Cerebellar nuclear complex (tissue), 1 donor: ENCODE measurements around the gene DNAJC27.

Source experiments
- DNase-seq, 2 experiments: peaks; one replicate each; lab custom pipeline; 2025; lab: John Stamatoyannopoulos, UW

Gene DNAJC27

DNA sequence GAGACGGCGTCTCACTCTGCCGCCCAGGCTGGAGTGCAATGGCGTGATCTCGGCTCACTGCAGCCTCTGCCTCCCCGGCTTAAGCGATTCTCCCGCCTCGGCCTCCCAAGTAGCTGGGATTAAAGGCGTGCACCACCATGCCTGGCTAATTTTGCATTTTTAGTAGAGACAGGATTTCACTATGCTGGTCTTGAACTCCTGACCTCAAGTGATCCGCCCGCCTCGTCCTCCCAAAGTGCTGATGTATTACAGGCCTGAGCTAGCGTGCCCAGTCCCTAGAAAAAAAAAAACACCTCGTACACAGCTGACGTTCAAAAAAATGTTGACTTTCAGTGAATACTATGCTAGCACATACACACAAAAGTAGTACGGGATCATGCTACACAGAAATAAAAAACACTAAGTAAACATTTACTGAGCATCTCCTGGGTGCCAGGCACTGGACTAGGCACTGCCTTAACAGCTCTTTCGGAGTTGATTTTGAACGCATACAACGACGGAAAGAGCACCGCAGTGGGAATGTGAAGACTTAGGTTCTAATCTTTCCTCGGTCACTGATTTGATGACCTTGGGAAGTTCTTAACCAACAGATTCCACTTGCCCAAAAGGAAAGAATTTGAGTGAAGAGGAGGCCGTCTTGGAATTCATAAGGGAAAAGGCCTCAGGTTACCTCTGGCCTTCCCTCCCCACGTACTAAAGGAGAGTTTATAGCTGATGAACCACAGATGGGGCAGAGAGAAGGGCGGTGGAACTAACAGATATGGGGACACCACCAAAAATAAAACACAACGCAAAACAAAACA lies 1.1 kb downstream of the DNAJC27 start:
- no peak for DNase-seq

DNA sequence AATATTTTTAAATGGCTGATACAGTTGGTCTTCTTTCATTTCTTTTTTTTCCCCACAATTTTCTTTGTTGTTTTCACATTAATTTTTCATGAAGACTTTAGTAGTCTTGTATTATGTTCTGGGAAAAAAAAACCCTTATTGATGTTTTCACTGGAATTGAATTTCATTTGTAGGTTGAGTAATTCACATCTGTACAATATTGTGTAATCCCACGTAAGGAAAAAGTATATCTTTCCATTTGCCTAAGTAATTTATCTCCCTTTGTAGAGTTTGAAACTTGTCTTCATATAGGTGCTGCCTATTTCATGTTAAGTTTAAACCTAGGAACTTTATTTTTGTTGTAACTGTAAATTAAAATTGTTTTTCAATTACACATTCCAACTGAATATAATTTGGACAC lies 2.0 kb downstream of the DNAJC27 start:
- DNase-seq: no peak

DNA sequence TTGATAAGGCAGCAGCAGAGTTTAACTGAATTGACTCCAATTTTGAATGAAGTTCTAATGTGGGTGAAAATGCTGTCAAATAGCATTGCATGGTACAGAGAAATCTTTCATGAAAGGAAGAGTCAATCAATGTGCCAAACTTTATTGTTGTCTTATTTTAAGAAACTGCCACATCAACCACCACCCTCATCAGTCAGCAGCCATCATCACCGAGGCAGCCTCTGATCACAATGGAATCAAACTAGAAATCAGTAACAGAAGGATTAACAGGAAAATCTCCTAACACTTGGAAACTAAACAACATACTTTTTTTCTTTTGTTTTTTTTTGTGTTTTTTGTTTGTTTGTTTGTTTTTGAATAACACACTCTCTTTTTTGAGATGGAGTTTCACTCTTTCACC lies 9.9 kb downstream of the DNAJC27 start:
- DNase-seq: no peak

DNA sequence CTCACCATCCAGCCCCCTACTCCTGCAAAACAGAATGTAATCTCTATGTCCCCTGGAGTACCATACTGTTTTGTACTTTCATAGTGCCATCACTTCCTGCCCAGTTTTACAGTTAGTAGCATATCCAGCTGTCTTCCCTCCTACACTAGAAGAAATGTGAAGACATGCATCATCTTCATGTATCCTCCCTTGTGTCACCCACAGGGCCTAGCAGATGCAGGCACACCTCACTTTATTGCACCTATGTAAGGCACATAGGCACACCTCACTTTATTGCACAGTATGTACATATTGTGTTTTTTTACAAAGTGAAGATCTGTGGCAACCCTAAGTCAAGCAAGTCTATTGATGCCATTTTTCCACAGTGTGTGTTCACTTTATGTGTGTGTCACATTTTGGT lies 12.0 kb downstream of the DNAJC27 start:
- no peak for DNase-seq

DNA sequence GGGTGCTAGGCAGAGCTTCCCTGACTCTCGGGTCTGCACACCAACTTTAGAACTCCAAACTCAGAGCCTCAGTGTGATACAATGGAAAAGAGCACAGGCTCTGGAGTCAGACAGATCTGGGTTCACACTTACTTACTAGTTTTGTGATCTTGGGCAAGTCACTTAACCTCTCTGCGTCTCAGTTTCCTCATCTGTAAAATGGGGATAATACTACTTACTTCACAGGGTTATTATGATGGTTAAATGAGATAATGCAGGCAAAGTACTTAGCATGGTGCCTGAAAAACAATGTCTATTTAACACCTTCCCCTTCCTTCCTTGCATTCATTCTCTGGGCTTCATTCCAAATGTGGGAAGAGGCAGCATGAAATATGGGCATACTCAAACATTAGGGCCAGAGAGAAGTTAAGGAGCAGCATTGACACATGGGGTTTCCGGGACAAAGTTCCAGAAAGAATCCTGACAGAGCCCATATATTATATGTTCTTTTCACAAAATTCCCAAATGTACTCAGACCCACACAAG lies 13.3 kb downstream of the DNAJC27 start:
- no peak for DNase-seq

DNA sequence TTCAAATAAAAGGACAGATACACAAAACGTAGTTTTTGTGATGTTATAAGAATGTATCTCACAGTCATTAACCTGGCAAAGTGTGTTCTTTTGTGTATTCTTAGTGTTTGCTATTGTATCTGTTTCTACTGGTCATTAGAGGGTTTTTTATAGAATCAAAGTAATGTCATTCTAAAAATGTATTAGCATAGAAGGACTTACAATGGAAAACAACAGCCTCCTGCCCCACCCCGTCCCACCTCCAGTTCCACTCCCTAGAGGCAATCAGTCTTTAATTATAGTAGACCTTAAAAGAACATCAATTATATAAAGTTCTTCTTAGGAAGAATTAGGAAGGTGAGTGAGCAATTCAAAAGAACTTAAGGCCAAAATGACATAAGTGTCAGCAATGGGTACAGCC lies 13.8 kb downstream of the DNAJC27 start:
- DNase-seq: no peak

DNA sequence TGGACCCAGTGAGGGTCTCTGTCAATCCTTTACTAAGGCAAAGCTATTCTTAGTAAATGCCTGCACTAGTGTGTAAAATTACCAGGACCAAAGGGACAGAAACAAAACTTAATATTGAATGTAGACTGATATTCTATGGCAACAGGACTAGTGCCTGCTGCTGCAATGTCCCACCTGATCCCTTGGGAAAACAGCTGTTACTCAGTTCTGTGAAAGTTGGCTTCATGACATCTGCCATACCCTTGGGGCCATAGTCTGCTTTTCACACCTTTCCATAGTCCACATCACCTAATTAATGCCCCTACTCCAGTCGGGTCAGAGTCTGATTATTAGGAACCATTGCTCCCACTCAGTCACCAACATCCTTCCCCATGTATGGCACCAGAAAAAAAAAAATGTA lies 14.5 kb downstream of the DNAJC27 start:
- DNase-seq: no peak

DNA sequence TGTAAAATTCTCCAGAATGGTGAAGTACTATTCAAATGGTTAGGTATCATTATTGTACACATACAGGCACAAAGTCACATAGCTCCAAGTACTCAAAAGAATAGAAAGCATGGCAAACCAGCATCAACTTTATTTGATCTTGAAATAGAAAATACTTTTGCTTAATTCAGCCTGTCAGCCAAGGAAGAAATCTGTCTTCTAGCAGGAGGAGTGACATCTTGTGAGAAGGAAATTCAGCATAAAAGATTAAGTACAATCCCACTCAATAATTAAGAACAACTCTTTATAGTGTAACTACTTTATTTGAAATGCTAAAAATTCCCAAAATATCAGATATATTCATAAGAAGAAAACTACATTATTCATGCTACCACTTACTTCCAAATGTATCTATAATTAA lies 15.8 kb downstream of the DNAJC27 start:
- DNase-seq: no peak

DNA sequence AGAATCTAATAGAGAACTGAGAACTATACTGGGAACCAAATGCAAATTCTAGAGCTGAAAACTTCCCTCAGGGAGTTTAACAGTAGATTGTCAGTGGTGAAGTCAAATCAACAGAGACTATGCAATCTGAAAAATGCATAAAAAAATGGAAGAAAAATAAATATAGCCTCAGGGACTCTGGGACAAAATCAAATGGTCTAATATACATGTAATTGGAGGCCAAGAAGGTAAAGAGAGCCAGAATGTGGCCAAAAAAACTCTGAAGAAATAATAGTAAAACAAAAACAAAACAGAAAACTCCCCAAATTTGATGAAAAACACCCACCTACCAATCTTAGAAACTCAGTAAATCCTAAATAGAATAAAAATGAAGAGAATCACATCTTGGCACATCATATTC lies 16.5 kb downstream of the DNAJC27 start:
- DNase-seq: no peak

DNA sequence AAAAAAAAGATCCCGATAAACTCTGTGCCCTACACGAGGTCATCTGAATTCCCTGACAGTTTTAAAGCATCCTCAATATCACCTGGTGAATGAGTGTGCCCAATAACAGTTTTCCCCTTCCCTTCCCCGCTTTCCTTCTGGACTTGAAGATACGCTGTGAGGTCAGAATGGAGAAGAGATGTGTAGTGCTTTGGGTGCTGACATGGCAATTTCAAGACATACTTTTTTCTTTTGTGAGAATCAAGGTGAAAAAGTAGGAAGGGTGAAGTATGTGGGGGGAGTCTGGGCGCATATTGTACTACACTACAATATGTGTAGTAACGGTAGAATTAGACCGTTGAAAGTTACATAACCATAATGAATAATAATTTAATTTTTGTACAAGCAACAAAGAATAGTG lies 21.7 kb downstream of the DNAJC27 start:
- no peak for DNase-seq

DNA sequence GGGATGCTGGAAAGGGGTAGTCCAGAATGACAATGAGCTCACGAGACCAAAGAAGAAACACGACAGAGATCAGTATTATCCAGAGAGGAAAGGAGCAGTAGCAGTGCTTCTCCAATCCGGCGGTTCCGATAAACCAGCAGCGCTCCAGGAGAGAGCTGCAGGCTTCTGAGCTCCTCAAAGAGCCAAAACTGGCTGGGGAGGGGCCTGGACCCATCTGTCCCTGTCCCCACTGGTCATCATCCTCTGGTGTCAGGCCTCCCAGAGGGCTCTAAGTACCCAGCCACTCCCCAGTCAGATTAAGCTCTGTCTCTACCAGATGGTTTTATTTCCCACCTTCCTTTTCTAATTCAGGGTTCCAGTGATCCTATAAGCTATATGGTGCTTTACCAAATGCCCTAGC lies 23.2 kb downstream of the DNAJC27 start:
- no peak for DNase-seq

DNA sequence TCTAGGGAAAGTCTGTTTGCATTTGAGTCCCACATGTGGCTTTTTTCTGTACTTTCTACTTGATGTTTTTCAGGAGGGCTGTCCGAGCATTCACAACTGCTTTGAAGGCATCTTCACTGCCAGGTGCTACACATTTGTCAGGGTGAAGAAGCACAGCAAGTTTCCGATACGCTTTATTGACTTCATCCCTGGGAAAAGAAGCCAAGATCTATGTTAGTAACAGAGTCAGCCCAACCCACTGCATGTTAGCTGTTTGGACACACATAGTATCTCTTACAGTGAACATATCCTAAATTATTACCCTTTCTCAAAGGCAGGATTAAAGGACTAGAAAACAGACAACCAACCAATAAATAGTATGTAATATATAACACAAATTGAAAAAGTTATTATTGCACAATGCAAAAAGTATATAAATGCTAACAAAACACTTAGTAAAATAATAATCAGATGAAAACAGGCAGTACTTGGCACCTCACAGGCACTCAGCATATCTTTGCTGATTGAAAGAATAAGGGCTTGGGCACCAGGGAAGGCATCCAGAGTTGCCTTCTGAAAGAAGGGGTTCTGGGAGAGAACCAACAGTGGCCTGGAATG lies 24.1 kb downstream of the DNAJC27 start:
- DNase-seq: no peak

DNA sequence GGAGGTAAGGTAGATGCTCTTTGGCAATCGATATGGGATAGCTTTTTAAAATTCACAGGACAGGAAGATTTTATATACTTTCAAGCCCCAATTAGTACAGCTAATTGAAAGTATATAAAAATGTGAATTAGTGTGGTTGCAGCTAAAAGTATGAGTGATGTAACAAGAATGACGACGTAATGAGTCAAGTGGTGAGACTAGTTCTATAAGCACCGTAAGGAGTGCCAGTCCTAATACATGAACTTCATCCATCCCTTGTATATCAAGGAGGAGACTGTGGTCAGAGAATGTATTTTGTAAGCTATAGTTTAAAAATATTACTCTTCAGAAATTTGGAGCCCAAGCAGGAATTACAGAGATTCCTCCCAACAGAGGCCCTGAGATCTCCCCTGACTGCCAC lies 25.8 kb downstream of the DNAJC27 start:
- no peak for DNase-seq

DNA sequence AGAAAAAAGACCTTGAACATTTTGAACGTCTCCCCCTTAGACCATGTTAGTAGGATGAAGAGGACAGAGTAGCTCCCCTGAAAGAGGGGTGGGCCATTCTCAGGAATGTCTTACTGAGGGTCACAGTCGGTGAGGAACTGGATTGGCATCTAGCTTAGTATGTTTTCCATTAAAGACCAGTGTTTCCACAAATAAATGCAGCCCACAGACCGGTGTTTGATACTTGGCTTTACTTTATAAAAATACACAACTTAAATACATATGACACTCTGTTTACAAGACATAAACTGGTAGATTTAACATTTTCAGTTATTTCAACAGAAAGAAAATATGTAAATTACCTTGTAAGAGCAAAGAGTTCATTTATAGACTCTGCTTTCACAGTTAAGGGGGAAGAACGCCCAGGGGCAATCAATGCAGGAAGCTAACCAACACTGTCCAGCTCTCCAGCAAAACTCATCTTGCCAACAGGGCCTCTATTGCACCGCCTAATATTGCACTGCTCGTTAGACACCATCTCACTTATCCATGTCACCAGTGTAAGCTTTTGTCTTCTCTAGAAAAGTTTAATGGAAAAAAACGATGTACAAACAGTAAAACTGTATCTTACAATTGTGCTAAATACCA lies 28.2 kb downstream of the DNAJC27 start:
- no peak for DNase-seq

DNA sequence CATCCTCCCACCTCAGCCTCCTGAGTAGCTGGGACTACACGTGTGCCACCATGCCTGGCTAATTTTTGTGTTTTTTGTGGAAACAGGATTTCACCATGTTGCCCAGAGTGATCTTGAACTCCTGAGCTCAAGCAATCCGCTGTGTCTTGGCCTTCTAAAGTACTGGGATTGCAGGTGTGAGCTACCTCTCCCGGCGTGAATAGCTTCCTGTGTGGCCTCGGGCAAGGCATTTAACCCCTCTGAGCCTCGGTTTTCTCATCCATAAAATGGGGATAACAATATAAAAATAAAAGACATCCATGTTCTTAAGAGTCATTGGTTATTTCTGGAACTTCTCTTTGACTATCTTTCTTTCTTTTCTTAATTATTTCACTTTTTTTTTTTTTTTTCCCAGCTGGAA lies 32.4 kb downstream of the DNAJC27 start:
- DNase-seq: no peak

DNA sequence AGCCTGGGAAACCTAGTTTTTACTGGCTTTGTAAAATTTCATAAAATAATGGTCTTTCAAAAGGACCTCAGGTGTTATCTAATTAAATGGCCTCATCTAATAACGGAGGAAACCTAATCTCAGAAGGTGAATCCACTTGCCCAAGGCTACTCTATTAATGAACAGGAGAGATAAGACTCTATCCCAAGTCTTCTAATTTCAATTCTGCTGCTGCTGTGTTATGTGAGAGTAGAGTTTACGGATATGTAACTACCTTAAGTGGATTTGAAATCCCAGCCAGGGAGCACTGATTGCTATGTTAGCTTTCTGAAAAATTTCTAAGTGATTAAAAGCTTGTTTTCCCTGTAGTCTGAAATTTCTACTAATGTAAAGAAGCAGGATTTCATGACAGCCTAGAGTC lies 34.5 kb downstream of the DNAJC27 start:
- DNase-seq: no peak

DNA sequence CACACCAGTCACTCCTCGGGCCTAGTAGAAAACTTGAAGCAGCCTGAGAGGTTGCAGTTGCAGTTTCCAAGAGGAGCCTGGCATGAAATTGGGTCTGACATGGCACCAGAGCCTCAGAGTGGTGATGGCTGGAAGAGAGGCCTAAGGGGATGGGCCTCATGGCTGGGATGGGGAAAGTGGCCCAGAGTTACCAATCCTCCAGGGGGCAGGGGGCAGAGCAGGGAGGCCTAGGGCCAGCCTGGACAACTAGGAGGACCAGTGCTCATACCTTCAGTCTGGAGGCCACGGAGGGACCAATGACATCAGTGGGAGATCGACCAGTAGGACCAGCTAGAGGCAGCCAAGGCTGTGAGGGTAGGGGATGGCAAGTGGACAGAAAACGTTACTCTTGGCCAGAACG lies 36.6 kb downstream of the DNAJC27 start:
- no peak for DNase-seq

DNA sequence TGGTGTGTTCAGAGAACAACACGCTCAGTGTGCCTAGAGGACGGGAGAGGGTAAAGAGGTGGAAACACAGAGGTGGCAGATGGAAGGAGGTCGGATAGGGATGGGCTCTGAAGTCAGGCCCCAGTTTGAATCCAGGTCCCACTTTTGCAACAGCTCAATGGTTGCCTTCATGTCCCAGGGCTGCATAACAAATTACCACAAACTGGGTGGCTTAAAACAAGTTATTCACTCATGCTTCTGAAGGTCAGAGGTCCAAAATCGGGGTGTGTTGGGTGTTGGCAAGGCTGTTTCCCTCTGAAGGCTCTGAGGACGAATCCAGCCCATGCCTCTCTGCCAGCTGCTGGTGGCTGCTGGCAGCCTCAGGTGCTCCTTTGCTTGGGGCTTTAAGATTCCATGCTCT lies 39.0 kb downstream of the DNAJC27 start:
- DNase-seq: no peak

DNA sequence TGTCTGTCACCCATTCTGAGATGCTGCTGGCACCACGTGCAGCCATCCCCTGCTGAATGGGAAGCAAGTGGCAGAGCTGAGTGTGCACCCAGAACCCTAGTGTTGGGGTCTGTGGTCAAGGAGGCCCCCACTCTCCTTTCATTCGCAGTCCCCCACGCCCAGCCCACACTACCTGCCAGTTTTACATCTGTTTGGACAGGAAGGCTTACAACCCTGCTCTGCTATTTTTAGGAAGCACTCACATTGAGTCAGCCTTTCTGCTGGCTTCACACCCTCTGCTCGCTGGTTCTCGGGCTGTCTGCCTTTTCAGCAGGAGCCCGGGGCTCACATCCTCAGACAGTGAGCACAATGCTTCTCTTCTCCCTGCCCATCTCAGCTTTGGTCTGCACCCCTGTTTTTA lies 41.0 kb downstream of the DNAJC27 start:
- DNase-seq: no peak

DNA sequence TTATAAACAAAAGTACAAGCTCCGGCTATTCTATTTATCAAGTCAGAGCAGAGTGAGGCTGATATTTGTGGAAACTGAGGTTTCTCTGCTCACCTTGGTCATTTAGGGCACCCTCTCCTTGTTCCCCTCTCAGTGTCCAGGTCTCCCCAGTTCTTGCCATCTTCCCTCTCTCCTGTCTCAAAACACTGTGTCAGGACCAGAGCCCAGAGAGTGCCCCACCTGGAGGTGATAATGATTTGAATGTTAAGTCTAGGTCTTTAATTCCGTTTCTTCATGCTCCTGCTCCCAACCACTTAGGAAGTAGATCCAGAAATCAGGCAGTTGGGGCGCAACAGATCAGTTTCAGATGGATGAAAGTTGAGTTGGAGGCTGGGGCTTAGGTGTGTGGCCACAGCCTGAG lies 42.5 kb downstream of the DNAJC27 start:
- no peak for DNase-seq

DNA sequence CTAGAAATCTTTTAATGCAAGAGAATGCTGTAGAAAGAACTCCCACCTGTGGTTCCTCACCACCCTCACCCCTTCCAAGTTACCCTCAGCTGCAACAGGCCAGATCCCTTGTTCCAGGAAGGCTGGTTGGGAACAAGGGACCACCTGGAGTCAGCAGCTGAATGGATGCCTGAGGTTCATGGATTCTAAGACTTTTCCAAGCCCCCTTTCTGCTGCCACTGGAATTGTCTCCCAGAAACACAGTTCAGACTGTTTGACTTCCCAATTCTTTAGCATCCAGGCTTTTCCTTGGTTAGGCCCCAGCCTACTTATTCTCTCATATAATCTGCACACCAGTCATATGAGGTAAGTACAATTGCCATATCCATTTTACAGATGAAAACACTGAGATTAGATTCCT lies 43.7 kb downstream of the DNAJC27 start:
- no peak for DNase-seq

DNA sequence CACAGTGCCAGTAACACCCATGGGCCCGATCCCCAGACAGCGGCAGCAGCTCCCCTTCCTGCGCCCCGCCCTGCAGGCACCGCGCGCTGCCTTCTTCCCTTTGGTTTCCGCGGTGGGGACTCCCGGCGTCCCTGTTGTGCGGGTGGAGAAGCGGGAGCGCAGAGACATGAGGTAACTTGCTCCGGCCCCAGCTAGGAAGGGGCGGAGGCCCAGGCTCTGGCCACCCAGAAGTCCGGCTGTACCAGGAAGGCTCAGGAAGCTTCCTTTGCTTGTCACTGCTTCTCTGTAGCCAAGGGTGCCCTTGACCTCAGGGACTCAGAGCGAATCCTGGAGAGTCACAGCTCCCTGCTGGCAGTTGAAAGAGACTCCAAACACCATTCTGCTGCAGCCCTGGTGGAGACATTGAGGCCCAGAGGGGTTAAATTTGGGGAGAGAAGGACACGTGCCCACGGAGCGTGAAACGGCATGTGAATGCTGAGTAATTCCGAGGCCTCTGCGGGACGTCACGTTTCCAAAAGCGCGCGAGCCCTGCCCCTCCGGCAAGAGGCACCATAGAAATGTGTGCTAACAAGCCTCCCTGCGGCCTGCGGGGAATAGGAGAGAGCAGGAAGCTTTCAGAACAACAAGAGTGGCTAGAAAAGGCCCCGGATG lies 45.0 kb downstream of the DNAJC27 start:
- no peak for DNase-seq

DNA sequence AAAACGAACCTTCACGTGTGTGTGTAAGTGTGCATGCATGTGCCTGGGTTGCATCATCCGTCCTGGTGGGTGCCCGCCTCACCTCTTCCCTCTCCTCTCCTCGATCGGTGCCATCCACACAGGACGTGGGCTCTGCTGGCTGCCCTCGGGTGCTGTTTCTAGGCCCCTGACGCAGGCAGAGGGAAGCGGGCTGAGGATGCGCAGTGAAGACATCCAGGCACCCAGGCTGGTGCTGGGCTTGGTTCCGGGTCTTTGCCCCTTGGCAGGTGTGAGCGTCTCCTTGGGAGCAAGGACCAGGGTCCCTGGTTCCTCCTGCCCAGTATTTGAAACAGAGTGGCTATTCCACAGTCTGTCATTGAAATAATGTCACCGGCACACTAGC lies 45.5 kb downstream of the DNAJC27 start:
- no peak for DNase-seq
